NCI-H345 (cell line): ENCODE measurements around the gene CEP83.
"Not testable (repeated sequence)": the region's sequence is repeated elsewhere in the genome, so short reads cannot be mapped to it uniquely, and the experiment has no call there.

ENCODE experiments used
- DNase-seq: peaks from one replicate; lab custom pipeline; 2025; lab: John Stamatoyannopoulos, UW

The CEP83 gene

DNA sequence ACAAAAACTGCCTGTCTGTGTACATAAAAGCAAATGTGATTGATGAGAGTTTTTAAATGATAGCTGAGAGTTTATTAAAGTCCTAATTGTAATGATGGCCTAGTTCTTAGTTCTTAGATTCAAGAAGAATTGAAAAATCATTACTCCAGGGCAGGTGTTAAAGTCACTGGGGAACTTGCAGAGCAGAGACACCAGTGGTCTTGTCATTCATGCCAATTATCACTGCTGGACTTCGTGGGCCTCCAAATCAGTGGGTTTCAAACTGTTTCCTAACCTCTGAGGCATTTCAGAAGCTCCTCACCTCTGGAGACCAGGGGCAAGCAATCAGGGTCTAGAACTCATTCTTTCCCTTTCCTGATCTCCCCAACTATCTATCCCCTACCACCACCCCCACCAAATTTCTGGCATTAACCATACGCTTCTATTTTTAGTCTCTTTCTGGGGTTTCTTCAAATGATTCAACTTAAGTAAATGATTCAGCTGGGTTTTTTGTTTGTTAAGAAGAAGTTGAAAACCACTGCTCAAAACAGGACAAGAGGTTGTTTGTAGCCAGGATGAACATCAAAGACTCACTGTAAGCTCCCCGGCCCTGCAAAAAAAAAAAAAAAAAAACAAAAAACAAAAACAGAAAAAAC is 80.1 kb downstream of the CEP83 start:
- DNase-seq, result no peak

DNA sequence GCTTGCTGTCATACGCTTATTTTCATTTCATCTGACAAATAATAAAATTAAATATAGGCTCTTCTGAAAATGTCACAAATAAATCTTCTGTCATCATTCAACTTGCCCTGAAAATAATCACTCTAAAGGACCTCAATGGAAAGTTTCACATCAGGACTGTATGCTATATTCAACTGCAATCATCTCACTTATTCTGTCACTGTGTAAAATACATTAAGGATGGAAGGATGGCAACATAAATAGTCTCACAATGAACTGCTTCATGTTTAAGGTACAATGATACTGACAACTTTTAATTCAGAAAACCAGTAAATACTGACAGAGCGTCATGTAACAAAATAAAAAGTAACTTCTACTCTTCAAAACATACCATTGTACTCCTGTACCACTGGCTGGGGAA is 82.1 kb downstream of the CEP83 start:
- no peak for DNase-seq

GRCh38 chr12:94374124-94374523 is 85.5 kb downstream of the CEP83 start:
- DNase-seq, result no peak

DNA sequence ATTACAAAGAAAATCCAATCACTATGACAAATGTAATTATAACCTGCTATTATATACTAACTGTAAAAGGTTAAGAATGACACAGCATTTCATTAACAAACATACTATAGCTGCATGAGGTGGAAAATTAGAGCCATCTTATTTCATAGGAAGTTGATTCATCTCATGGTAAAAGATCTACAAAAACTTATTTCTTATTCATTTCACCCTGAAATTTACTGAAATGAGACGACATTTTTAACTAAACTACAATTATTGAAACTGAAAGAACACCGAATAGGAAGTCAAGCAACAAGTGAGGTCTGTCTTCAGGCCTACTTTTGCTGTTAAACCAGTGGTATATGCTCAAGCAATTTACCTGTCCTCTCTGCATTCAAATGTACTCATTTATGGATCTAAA is 87.2 kb downstream of the CEP83 start:
- DNase-seq, result no peak

- DNase-seq, result no peak
These were observed 97.0 kb downstream of the CEP83 start for GRCh38 chr12:94362653-94363052.

DNA sequence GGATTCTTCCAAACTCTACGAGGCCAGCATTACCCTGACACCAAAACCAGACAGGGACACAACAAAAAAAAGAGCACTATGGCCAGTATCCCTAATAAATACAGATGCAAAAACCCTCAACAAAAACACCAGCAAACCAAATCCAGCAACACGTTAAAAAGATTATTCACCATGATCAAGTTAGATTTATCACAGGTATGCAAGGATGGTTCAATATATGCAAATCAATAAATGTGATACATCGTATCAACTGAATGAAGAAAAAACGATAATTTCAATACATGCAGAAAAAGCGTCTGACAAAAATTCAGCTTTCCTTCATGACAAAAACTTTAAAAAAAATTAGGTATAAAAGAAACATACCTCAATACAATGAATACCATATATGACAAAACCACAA is 99.9 kb downstream of the CEP83 start:
- DNase-seq, result no peak

DNA sequence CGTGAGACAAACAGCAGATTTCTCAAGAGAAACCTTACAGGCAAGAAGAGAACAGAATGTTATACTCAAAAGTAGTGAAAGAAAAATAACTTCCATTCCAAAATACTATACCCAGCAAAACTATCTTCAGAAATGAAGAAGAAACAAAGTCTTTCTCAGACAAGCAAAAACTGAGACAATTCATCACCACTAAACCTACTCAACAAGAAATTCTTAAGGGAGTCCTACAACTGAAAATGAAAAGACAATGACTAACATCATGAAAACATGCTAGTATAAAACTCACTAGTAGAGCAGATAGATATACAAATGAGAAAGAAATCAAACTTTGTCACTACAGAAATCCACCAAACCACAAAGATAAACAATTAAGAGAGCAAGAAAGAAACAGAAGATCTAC is 106.5 kb downstream of the CEP83 start:
- no peak for DNase-seq

- DNase-seq, result no peak
These were observed 119.1 kb downstream of the CEP83 start for GRCh38 chr12:94340573-94340972.

- no peak for DNase-seq
These were observed 121.5 kb downstream of the CEP83 start for GRCh38 chr12:94338006-94338794.

DNA sequence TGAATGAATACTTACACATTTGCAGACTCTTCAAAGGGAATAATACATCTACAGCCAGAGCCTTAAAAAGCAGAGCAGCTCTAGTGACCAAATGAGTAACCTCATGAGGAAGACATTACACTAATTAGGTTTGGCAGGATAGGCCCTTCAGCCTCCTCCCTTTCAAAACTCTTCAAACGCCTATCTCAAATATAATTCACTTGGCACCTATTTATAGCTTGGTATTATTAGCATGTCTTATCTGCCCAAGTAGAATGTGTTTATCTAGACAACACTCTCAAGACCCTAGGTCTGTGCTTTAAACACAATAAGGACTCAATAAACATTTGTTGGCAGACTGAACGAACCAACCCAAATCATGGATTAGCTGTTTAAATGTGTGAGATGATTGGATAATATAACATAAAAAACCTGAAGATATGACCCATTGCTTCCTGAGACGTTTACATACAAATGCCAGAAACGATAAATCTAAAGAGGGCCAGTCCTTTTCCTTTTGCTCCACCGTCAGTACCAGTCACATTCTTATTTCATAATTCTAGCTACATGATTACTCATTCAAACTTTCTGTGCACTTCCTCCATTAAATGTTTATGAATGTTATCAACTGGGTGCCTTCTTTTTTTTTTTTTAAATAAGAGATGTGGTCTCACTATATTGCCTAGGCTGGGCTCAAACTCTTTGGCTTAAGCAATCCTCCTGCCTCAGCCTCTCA is 123.3 kb downstream of the CEP83 start:
- no peak for DNase-seq

GRCh38 chr12:94333396-94333795 is 126.3 kb downstream of the CEP83 start:
- no peak for DNase-seq

DNA sequence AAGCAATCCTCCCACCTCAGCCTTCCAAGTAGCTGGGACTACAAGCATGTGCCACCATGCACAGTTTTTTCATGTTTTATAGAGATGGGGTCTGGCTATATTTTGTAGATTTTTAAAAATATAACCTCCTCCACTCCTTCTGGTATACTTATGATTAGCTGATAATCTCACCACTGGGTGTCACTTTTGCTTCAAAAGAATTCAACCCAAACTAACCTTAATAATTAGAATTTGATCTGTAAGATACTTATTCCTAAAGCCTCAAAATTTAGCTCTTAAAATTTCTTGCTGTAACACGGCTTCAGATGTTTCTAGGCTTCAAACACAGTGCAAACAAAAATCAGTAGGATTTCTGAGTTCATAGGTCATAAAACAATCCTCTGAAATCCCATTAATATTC is 130.3 kb downstream of the CEP83 start:
- DNase-seq, result no peak

DNA sequence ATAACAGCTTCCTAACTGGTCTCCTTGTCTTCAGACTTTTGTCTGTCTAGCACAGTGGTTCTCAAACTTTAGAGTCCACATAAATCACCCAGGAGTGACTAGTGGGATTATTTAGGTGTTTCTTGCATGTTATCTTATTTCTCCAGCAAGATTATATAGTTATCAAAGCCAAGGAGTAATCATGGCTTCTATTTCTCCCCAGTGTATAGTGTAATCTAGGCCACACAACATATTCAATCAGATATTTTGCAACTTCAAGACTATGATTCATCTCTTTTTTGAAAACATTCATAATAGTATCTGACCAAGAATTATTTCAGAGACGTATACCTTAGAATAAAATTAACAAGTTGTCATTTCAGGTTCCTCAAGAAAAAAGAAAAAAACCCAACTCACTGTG is 131.9 kb downstream of the CEP83 start:
- no peak for DNase-seq

- no peak for DNase-seq
These were observed 132.9 kb downstream of the CEP83 start for GRCh38 chr12:94326727-94327126.

- no peak for DNase-seq
These were observed 133.4 kb downstream of the CEP83 start for GRCh38 chr12:94326234-94326633.

- no peak for DNase-seq
These were observed 137.3 kb downstream of the CEP83 start for GRCh38 chr12:94322346-94322745.

GRCh38 chr12:94320109-94320508 is 139.6 kb downstream of the CEP83 start:
- DNase-seq, result no peak

GRCh38 chr12:94318181-94318580 is 141.5 kb downstream of the CEP83 start:
- DNase-seq, result no peak

- DNase-seq, result not testable (repeated sequence)
These were observed 143.1 kb downstream of the CEP83 start for GRCh38 chr12:94316600-94316999.

GRCh38 chr12:94312378-94312777 is 147.3 kb downstream of the CEP83 start:
- DNase-seq, result no peak

- no peak for DNase-seq
These were observed 150.3 kb downstream of the CEP83 start for GRCh38 chr12:94309373-94309772.

- DNase-seq, result no peak
These were observed 151.1 kb downstream of the CEP83 start for GRCh38 chr12:94308612-94309011.
